Measurements from ENCODE around the gene CFAP57.
A peak's percentile ranks its signal among the peaks of the same experiment; 100 is the strongest.

The CFAP57 gene

DNA sequence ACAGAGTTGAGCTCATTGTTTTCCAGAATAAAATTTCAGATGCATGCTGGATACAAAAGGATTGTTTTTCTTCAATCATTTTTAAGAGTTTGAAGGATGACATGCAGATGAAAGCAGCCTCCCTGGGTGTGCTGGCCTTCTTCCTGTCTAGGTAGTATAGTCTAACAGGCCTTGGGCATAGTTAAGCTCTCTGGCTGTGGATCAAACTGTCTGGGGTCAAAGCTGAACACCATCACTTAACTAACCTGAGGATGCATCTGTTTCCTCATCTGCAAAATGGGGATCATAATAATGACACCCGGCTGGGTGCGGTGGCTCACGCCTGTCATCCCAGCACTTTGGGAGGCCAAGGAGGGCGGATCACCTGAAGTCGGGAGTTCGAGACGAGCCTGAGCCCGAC, 122.6 kb downstream of the CFAP57 start:
- no peaks in the 10 kb centered on the region for H3K36me3 Mint-ChIP-seq (ENCODE audit: low read depth)
- TF ChIP-seq, protein P1, sequence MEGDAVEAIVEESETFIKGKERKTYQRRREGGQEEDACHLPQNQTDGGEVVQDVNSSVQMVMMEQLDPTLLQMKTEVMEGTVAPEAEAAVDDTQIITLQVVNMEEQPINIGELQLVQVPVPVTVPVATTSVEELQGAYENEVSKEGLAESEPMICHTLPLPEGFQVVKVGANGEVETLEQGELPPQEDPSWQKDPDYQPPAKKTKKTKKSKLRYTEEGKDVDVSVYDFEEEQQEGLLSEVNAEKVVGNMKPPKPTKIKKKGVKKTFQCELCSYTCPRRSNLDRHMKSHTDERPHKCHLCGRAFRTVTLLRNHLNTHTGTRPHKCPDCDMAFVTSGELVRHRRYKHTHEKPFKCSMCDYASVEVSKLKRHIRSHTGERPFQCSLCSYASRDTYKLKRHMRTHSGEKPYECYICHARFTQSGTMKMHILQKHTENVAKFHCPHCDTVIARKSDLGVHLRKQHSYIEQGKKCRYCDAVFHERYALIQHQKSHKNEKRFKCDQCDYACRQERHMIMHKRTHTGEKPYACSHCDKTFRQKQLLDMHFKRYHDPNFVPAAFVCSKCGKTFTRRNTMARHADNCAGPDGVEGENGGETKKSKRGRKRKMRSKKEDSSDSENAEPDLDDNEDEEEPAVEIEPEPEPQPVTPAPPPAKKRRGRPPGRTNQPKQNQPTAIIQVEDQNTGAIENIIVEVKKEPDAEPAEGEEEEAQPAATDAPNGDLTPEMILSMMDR (IDR thresholded peaks at IDR 0.05; ENCODE audit: unreplicated experiment in 3 of 3) = no peak
- no peak overlapping the region for H3K4me3 Mint-ChIP-seq
- H3K4me1 Mint-ChIP-seq = peaks cover 11% of the 10 kb centered on the region
- H3K27me3 Mint-ChIP-seq (ENCODE audit: low read depth) = no peaks in the 10 kb centered on the region
- no peaks in the 10 kb centered on the region for H3K9me3 Mint-ChIP-seq
- peak overlapping the region in 1 of 3 experiments; percentile 60 for H3K27ac Mint-ChIP-seq

DNA sequence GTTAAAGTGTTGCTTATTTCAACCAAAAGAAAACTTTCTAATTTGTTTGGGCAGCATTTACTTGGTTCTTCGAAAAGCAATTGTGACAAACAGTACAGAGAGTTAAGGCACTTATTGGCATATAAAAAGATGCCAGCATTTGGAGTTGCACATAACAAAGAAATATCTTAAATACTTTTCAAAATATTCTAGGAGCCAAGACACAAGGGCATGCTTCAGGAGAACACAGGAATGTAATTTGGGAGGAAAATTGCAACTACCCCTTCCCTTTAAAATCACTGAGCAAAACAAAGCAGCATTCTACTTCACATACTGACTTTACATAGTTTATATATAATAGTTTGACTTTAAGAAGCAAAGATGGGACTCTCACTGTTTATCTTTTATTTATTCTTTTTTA, 124.1 kb downstream of the CFAP57 start:
- Mint-ChIP-seq H3K36me3 (ENCODE audit: low read depth) (no peaks in the 10 kb centered on the region), H3K9me3 (no peaks in the 10 kb centered on the region), H3K4me1 (peaks cover 11% of the 10 kb centered on the region), H3K27me3 (ENCODE audit: low read depth) (no peaks in the 10 kb centered on the region), H3K4me3 (no peak overlapping the region), H3K27ac (peak overlapping the region; percentile 85 to 93 (median 89))
- TF ChIP-seq, protein P1 (IDR thresholded peaks at IDR 0.05; ENCODE audit: unreplicated experiment in 3 of 3) = no peak

DNA sequence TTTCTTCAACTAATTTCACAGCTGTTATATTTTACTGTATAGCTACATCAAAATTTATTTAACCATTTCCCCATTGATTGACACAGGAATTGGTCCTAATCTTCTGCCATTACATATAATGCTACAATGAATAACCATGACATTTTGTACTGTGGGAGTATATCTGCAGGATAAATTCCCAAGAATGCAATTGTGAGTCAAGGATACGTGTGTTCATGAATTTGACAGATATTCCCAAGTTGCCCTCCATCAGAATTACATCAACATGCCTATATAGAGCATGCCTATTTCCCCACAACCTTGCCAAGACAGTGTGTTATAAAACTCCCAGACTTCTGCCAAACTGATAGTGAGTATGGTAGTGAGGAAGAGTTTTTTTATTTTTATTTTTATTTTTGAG, 125.9 kb downstream of the CFAP57 start:
- H3K27me3 Mint-ChIP-seq (ENCODE audit: low read depth) = no peaks in the 10 kb centered on the region
- TF ChIP-seq, protein P1 (IDR thresholded peaks at IDR 0.05; ENCODE audit: unreplicated experiment in 3 of 3) = no peak
- no peak overlapping the region for H3K4me3 Mint-ChIP-seq
- peaks cover 19% of the 10 kb centered on the region for H3K4me1 Mint-ChIP-seq
- peak overlapping the region in 1 of 3 experiments; percentile 34 for H3K27ac Mint-ChIP-seq
- H3K36me3 Mint-ChIP-seq (ENCODE audit: low read depth) = no peaks in the 10 kb centered on the region
- H3K9me3 Mint-ChIP-seq = no peaks in the 10 kb centered on the region

DNA sequence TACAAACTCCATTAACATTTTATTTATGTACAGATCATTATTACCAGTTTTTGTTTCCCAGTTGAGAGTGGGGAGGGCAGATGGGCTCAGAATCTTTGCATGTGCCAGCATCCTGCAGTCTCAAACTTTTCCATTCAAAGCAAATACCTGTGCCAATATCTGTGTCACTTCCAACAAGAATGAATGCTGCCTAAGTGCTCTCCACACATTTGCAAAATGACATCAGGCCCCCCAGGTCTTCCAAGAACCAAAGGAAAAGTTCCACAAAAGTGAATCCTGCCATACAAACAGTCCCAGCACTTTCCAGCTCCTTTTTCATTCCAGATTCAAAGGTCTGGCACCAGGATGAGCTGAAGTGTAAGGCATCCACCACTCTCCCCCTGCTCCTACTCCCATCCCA, 127.0 kb downstream of the CFAP57 start:
- Mint-ChIP-seq H3K27me3 (ENCODE audit: low read depth) (no peaks in the 10 kb centered on the region), H3K36me3 (ENCODE audit: low read depth) (no peaks in the 10 kb centered on the region), H3K4me1 (peaks cover 23% of the 10 kb centered on the region), H3K4me3 (no peak overlapping the region), H3K27ac (peak overlapping the region in 2 of 3 experiments; percentile 44 to 51), H3K9me3 (no peaks in the 10 kb centered on the region)
- TF ChIP-seq, protein P1 (IDR thresholded peaks at IDR 0.05; ENCODE audit: unreplicated experiment in 3 of 3) = no peak

DNA sequence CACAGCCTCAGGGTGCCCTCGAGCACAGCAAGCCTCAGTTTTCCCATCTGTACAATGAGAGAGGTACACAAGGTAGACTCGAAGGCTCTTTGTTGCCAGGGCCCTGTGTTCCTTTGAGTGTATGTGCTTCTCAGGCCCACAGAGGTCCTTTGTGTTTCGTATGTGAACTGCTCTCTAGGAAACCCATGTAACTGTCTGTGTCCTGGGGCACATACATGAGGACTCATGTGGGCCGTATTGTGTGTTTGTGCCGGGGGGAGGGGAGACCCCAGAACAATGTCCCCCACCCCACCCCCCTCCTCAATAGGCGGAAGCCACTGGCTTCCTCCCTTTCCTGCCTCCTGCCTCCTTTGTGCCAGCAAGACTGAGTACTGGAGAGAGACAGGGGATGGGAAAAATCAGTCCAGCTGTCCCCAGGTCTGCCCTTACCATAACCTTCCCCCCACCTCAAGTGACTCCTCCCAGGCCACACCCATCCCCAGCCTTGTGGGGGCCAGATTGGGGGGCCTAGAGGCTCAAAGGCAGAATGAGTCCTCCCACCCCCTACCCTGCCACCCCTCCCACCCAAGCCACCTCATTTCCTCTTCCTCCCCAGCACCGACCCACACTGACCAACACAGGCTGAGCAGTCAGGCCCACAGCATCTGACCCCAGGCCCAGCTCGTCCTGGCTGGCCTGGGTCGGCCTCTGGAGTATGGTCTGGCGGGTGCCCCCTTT, 128.4 kb downstream of the CFAP57 start, which contains the start of gene TIE1:
Gene TIE1 (plus strand): TSS at position 605 of the 717 bp plus-strand sequence. CDS start 90 bp downstream, at position 695.
- H3K27ac Mint-ChIP-seq = peak within 1 kb of the TSS in 2 of 3 experiments; percentile 26 to 44
- TF ChIP-seq, protein P1 (IDR thresholded peaks at IDR 0.05; ENCODE audit: unreplicated experiment in 3 of 3) = no peak
- H3K4me3 Mint-ChIP-seq = no peak within 1 kb of the TSS
- no peaks in the 10 kb centered on the region for H3K36me3 Mint-ChIP-seq (ENCODE audit: low read depth)
- no peaks in the 10 kb centered on the region for H3K27me3 Mint-ChIP-seq (ENCODE audit: low read depth)
- peaks cover 25% of the 10 kb centered on the region for H3K4me1 Mint-ChIP-seq
- no peaks in the 10 kb centered on the region for H3K9me3 Mint-ChIP-seq

DNA sequence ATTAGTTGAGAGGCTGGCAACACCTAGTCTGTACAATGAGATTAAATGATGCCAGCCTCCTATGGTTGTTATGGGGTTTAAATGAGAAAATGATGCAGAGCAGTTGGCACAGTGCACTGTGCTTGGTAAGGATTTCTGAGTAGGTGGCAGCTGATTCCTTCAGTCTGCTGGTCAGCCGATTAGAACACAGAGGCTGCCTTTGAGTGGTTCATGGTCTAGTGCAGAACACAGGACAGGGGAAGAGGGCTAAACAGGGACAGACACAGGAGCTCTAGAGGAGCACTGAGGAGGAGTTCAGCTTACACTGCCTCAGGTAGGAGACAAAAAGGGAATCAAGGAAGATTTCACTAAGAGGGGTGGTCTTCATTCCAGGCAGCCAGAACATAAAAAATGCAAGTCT, 130.1 kb downstream of the CFAP57 start:
- TF ChIP-seq, protein P1 (IDR thresholded peaks at IDR 0.05; ENCODE audit: unreplicated experiment in 3 of 3) = no peak
- no peaks in the 10 kb centered on the region for H3K36me3 Mint-ChIP-seq (ENCODE audit: low read depth)
- no peaks in the 10 kb centered on the region for H3K9me3 Mint-ChIP-seq
- H3K27ac Mint-ChIP-seq = peak overlapping the region in 2 of 3 experiments; percentile 11 to 13
- H3K27me3 Mint-ChIP-seq (ENCODE audit: low read depth) = no peaks in the 10 kb centered on the region
- H3K4me3 Mint-ChIP-seq = no peak overlapping the region
- H3K4me1 Mint-ChIP-seq = peaks cover 18% of the 10 kb centered on the region

Data from nephron (organoid).